Kidney (tissue), 14 donors: ENCODE measurements around the gene ZNF384. TPM values are rescaled to one million over a fixed set of nuclear protein-coding genes. Genes with fewer than 3 reads are reported as not detected.
A peak's percentile ranks its signal among the peaks of the same experiment; 100 is the strongest.

Experiments used
- DNase-seq, 5 donors: peaks; one replicate each; pipeline ENCODE4 v3.0.0-alpha.2; 2013 to 2020
- FAIRE-seq: peaks from 2 replicates; lab custom pipeline; 2012; peaks lifted over from hg19 to GRCh38; lab: Jason Lieb, UNC
- H3K27ac ChIP-seq, 2 donors: one replicate each; pipeline ENCODE4 v1.7.0; 2013; ENCODE audit warnings: low read depth in 2 of 2, low read length in 2 of 2, inconsistent platforms in 1 of 2
- H3K27me3 ChIP-seq: one replicate; pipeline ENCODE4 v1.7.1; 2013; ENCODE audit warnings: low read length, inconsistent platforms; ENCODE audit not compliant: control insufficient read depth, insufficient read depth
- H3K36me3 ChIP-seq, 3 donors: one replicate each; pipeline versions ENCODE4 v1.7.0 to v1.7.1; 2013; ENCODE audit warnings: low read length in 3 of 3, control low read depth in 1 of 3, inconsistent platforms in 1 of 3; ENCODE audit not compliant: insufficient read depth in 3 of 3, control insufficient read depth in 2 of 3
- H3K4me1 ChIP-seq, 3 donors: one replicate each; pipeline versions ENCODE4 v1.7.0 to v1.7.1; 2013; ENCODE audit warnings: low read length in 3 of 3, inconsistent platforms in 1 of 3, low read depth in 1 of 3; ENCODE audit not compliant: control insufficient read depth in 2 of 3, insufficient read depth in 2 of 3
- H3K4me3 ChIP-seq, 3 donors: one replicate each; pipeline versions ENCODE4 v1.7.0 to v1.8.1; 2013; ENCODE audit warnings: low read length in 3 of 3, control low read depth in 1 of 3, inconsistent platforms in 1 of 3
- H3K9ac ChIP-seq, 3 donors: one replicate each; pipeline versions ENCODE4 v1.7.0 to v1.7.1; 2013; ENCODE audit warnings: low read length in 3 of 3, control low read depth in 1 of 3, inconsistent platforms in 1 of 3
- H3K9me3 ChIP-seq, 3 donors: one replicate each; pipeline versions ENCODE4 v1.7.0 to v1.7.1; 2013; ENCODE audit warnings: low read length in 3 of 3, control low read depth in 1 of 3, inconsistent platforms in 1 of 3; ENCODE audit not compliant: control insufficient read depth in 2 of 3, insufficient read depth in 1 of 3
- intact Hi-C: fragments of 100-400 bp; cut with DNase I; formaldehyde crosslinking; loops from one replicate; pipeline ENCODE4 v1.11.1; 2022
- polyA plus RNA-seq: library from polyadenylated mRNA; stranded (reverse); fragments of 350-450 nt; fragmentation: Illumina TruSeq; extraction: RNeasy Lipid Tissue Mini Kit (QIAGEN cat#74804); gene quantifications from one replicate; pipeline ENCODE4 v1.2.3, GENCODE V29; 2014; ENCODE audit warnings: low read depth, low replicate concordance; ENCODE audit not compliant: insufficient read depth
- total RNA-seq: library from RNA; stranded (reverse); fragmentation: NEBNext Ultra II Directional; extraction: Animal tissue kit (Norgen Biotek cat#: 25700); gene quantifications from one replicate; pipeline ENCODE4 v1.2.1, GENCODE V29; 2021
- TF ChIP-seq, protein P1 (sequence below): IDR thresholded peaks from 3 replicates; pipeline ENCODE4 v1.5.1; 2012; ENCODE audit warnings: mild to moderate bottlenecking, moderate library complexity, borderline replicate concordance; ENCODE audit not compliant: insufficient read depth; ENCODE audit errors: extremely low read depth
- donor health status: control.
- donor health status: control.
- donor health status: control.
- donor health status: control.
- donor health status: control.
- donor health status: DM: yes; HTN: yes; CAD: no.
- donor health status: Normal renal cell carcinoma (clear cell type).

The ZNF384 gene
- total and polyA plus RNA-seq, 2 donors from 2014 or later, result 19.7 to 51.6 TPM

DNA sequence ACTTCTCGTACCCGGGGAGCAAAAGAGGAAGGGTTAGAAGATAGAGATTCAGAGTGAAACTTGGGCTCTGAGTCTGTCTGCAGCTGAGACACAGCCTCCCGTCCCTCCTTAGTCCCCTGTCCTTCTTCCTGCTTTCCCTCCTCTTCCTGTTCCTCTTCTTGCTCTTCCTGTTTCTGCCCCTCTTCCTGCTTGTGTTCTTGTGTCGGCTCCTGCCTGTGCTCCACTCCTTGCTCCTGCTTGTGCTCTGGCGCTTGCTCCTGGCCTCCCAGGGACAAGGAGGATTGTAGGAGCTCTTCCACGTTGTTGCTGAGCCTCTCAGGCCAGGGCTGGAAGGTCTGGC lies 44.9 kb downstream of the ZNF384 start:
- no peak for DNase-seq
- no peaks in the 10 kb centered on the region for H3K27me3 ChIP-seq
- intact Hi-C loops, result no loop called here
- H3K9ac ChIP-seq, result no peak overlapping the region
- peaks cover 0 to 7% (median 0%) of the 10 kb centered on the region in 3 donors for H3K36me3 ChIP-seq
- no peak overlapping the region for H3K27ac ChIP-seq
- H3K4me1 ChIP-seq, result peaks cover 0 to 4% (median 0%) of the 10 kb centered on the region in 3 donors
- no peaks in the 10 kb centered on the region for H3K9me3 ChIP-seq
- TF ChIP-seq, protein P1, sequence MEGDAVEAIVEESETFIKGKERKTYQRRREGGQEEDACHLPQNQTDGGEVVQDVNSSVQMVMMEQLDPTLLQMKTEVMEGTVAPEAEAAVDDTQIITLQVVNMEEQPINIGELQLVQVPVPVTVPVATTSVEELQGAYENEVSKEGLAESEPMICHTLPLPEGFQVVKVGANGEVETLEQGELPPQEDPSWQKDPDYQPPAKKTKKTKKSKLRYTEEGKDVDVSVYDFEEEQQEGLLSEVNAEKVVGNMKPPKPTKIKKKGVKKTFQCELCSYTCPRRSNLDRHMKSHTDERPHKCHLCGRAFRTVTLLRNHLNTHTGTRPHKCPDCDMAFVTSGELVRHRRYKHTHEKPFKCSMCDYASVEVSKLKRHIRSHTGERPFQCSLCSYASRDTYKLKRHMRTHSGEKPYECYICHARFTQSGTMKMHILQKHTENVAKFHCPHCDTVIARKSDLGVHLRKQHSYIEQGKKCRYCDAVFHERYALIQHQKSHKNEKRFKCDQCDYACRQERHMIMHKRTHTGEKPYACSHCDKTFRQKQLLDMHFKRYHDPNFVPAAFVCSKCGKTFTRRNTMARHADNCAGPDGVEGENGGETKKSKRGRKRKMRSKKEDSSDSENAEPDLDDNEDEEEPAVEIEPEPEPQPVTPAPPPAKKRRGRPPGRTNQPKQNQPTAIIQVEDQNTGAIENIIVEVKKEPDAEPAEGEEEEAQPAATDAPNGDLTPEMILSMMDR, result no peak
- H3K4me3 ChIP-seq, result no peak overlapping the region
- no peak for FAIRE-seq

DNA sequence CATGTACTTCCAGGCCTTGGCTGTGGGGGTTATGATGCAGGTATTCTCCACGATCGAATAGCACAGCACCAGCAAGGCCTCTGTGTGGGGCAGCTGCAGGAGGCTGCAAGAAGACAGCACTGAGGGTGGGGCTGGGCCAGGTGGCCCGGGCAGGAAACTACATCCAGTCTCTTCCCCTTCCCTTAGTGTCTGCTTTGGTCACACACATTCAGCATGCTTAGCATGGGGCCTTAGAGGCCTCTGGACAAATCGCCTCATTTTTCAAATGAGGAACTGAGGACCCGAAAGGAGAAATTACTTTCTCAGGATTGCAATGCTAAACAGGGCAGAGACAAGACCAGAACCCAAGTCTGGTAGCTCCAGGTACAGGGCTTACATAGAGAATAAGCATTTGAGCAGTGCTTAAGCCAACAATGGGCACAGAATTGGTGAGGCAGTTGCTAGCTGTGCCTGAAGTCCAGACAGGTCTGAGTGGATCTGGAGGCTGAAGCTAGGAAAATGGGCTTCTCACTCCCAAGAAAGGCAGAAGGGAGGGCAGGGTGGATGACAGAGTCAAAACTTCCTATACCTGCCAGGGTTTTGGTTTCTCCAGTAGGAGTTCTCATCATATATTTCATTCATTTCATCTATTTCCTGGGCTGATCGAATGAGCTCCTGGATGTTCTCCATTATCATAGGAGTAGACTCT lies 45.5 kb downstream of the ZNF384 start:
- Histone ChIP-seq H3K9ac (no peak overlapping the region), H3K4me3 (no peak overlapping the region), H3K27ac (peak overlapping the region in 1 of 2 donors; percentile 30), H3K9me3 (no peaks in the 10 kb centered on the region), H3K27me3 (no peaks in the 10 kb centered on the region), H3K4me1 (peaks cover 0 to 4% (median 0%) of the 10 kb centered on the region in 3 donors), H3K36me3 (peaks cover 0 to 7% (median 0%) of the 10 kb centered on the region in 3 donors)
- no peak for DNase-seq
- no peak for FAIRE-seq
- intact Hi-C loops, result no loop called here
- TF ChIP-seq, protein P1, result no peak

DNA sequence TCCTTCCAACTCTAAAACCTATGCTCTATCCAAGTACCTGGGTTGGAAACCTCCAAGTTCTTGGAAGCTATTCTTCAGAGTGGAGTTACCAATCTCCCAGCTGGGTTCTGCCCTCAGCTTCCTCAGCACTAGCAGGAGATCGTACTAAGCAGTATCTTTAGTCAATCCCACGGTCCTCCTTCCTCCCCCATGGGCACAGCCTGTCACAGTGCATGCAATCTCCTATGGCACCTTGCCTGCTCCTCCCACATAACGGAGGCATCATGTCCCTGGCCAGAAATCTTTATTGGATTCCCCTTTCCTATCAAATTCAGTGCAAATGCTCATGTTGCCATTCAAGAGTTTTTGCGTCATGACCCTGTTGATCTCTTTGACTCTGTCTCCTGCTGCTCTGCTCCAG lies 48.0 kb downstream of the ZNF384 start:
- FAIRE-seq (no peak), DNase-seq (no peak)
- Histone ChIP-seq H3K9ac (no peak overlapping the region), H3K4me3 (no peak overlapping the region), H3K9me3 (no peaks in the 10 kb centered on the region), H3K27me3 (no peaks in the 10 kb centered on the region), H3K4me1 (peaks cover 0 to 2% (median 0%) of the 10 kb centered on the region in 3 donors), H3K27ac (no peak overlapping the region), H3K36me3 (no peaks in the 10 kb centered on the region)
- TF ChIP-seq, protein P1, result no peak
- intact Hi-C loops, result no loop called here
